Osteoblast (primary cell): ENCODE measurements around the gene RUBCN. TPM values are rescaled to one million over a fixed set of nuclear protein-coding genes. Genes with fewer than 3 reads are reported as not detected.

ENCODE experiments used
- DNase-seq: peaks from one replicate; pipeline ENCODE4 v3.0.0; 2011; ENCODE audit warnings: low spot score, mixed read lengths; ENCODE audit not compliant: insufficient read length; ENCODE audit errors: missing footprints
- H2AFZ ChIP-seq: 2 replicates; pipeline ENCODE4 v1.6.0; 2011; ENCODE audit warnings: mild to moderate bottlenecking, low read length
- H3K27ac ChIP-seq: 2 replicates; pipeline ENCODE4 v1.5.1; 2011; ENCODE audit warnings: mild to moderate bottlenecking, low read depth, low read length, moderate library complexity
- H3K27me3 ChIP-seq: 2 replicates; pipeline ENCODE4 v1.6.0; 2012; ENCODE audit warnings: mild to moderate bottlenecking, control low read depth, inconsistent platforms, low read length, moderate library complexity; ENCODE audit not compliant: insufficient read depth
- H3K36me3 ChIP-seq: 2 replicates; pipeline ENCODE4 v1.5.1; 2011; ENCODE audit warnings: mild to moderate bottlenecking, low read length, control low read depth, moderate library complexity; ENCODE audit not compliant: insufficient read depth
- H3K4me1 ChIP-seq: 2 replicates; pipeline ENCODE4 v1.5.1; 2011; ENCODE audit warnings: mild to moderate bottlenecking, low read length, control low read depth, moderate library complexity; ENCODE audit not compliant: insufficient read depth
- H3K4me2 ChIP-seq: 2 replicates; pipeline ENCODE4 v1.6.0; 2011; ENCODE audit warnings: mild to moderate bottlenecking, low read length; ENCODE audit not compliant: insufficient read depth
- H3K4me3 ChIP-seq: fragments of 200-600 bp; sonication (generic); 3 replicates; pipeline ENCODE4 v1.5.1; 2012; ENCODE audit warnings: mild to moderate bottlenecking, low read length, inconsistent platforms; ENCODE audit not compliant: insufficient read depth
- H3K79me2 ChIP-seq: 2 replicates; pipeline ENCODE4 v1.6.0; 2012; ENCODE audit warnings: mild to moderate bottlenecking, low read length, control low read depth, inconsistent platforms; ENCODE audit not compliant: insufficient read depth
- H3K9me3 ChIP-seq: 2 replicates; pipeline ENCODE4 v1.5.1; 2011; ENCODE audit warnings: low read depth, low read length, control low read depth
- H4K20me1 ChIP-seq: 2 replicates; pipeline ENCODE4 v1.6.0; 2012; ENCODE audit warnings: mild to moderate bottlenecking, low read length, control low read depth; ENCODE audit not compliant: insufficient read depth
- total RNA-seq: library from RNA; depleted of rRNA; stranded (reverse); fragments of >200 nt; gene quantifications from 2 replicates; pipeline ENCODE4 v1.2.3, GENCODE V29; 2012
- TF ChIP-seq, protein P1 (sequence below): IDR thresholded peaks from 2 replicates; pipeline ENCODE4 v1.5.1; 2011; ENCODE audit warnings: mild to moderate bottlenecking, low read depth, low read length, moderate library complexity; ENCODE audit errors: extremely low read depth

Gene RUBCN
- 19.7 and 23.2 TPM in 2 replicates for total RNA-seq

DNA sequence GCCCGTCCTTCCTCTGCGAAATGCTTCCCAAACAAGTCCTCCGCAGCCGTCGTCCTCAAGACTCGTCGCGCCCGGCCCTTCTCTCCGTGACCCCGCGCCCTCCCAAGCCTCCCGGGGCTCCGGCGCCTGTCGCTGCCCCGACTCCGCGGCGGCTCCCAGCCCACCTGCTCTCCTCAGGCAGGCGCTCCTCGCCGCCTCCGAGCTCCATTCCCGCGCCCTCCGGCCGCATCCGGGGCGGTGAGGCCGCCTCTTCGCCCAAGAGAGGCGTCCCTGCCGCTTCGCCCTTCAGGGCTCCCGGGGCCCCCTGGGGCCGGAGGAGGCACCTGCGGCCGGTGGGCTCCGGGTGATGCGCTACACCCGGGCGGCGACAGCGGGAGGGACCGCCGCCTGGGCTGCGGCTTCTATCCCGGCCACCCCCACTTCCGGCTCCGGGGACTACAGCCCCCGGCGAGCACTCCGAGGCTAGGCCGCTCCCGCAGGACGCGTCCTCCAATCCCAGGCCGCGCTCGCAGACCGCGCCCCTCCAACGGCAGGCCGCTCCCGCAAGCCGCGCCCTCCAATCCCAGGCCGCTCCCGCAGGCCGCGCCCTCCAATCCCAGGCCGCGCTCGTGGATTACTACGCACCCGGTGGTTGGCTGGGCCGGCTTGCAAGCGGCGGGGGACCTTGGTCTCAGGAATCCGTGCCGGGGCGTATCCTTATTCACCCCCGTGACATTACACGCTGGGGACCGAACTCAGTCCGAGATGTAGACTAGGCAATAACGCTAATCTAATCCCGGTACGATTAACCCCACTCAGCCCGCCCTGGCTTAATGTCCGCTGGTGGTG lies at the start of gene RUBCN:
TSS of gene RUBCN (minus strand) at position 414 of the 828 bp plus-strand sequence. CDS start at position 229, 185 bp downstream.
- H3K4me3 ChIP-seq: peak within 1 kb of the TSS; percentile 91
- no peaks in the 10 kb centered on the region for H3K9me3 ChIP-seq
- H3K36me3 ChIP-seq: no peaks in the 10 kb centered on the region
- no peaks in the 10 kb centered on the region for H4K20me1 ChIP-seq
- H3K79me2 ChIP-seq: peaks cover 40% of the 10 kb centered on the region
- H3K4me1 ChIP-seq: peaks cover 14% of the 10 kb centered on the region
- DNase-seq: peak; percentile 99
- H3K27ac ChIP-seq: peak within 1 kb of the TSS; percentile 58
- H2AFZ ChIP-seq: peak within 1 kb of the TSS; percentile 99
- TF ChIP-seq, protein P1, sequence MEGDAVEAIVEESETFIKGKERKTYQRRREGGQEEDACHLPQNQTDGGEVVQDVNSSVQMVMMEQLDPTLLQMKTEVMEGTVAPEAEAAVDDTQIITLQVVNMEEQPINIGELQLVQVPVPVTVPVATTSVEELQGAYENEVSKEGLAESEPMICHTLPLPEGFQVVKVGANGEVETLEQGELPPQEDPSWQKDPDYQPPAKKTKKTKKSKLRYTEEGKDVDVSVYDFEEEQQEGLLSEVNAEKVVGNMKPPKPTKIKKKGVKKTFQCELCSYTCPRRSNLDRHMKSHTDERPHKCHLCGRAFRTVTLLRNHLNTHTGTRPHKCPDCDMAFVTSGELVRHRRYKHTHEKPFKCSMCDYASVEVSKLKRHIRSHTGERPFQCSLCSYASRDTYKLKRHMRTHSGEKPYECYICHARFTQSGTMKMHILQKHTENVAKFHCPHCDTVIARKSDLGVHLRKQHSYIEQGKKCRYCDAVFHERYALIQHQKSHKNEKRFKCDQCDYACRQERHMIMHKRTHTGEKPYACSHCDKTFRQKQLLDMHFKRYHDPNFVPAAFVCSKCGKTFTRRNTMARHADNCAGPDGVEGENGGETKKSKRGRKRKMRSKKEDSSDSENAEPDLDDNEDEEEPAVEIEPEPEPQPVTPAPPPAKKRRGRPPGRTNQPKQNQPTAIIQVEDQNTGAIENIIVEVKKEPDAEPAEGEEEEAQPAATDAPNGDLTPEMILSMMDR: no peak
- H3K4me2 ChIP-seq: peak within 1 kb of the TSS; percentile 95
- no peaks in the 10 kb centered on the region for H3K27me3 ChIP-seq

DNA sequence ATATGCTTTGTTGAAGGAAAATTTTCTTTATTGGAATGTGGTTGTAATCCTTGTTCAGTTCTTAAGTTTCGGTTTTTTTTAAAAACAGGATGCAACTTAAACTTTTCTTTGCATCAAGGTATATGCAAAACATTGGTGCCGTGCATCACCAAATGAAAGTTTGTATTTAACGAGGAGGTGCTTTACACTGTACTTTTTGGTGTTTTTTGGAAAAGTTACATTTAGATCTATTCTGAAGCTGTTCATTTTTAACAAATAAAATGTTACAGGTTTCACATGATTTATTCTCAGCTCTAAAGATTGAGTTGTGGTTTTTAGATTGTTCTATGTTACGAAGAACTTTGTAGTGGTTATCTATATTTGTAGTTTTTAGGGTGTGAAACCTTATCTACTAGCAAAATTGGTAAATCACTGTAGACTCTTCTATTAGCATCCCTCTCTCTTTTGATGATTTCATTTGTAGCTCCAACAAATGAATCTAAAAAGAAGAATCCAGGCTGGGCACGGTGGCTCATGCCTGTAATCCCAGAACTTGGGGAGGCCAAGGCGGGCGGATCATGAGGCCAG lies 47.4 kb upstream of the RUBCN start:
- no peak overlapping the region for H3K4me2 ChIP-seq

DNA sequence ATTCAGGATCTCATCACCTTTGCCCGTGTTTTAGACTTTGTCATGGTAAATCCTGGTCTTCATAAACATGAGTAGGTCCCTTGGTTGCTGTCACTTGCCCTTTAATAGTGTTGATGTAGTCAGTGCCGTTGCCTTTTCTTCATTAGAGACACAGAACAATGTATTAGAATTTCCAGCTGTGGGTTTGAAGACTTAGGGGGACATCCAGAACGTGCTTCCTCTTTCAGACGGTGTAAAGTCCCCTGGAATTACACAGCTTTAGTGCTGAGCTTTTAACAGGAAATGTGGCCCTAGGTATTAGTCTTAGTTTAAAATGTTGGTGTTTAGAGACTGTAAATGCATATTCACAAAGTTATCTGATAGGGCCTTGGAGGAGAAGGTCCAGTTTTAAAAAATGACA lies 45.5 kb upstream of the RUBCN start:
- no peak overlapping the region for H3K4me3 ChIP-seq
- H3K4me2 ChIP-seq: no peak overlapping the region
- no peak for DNase-seq
- H2AFZ ChIP-seq: no peak overlapping the region
- TF ChIP-seq, protein P1: no peak
- H3K36me3 ChIP-seq: peaks cover 49% of the 10 kb centered on the region
- H3K27ac ChIP-seq: no peak overlapping the region
- no peaks in the 10 kb centered on the region for H3K79me2 ChIP-seq
- H3K9me3 ChIP-seq: no peaks in the 10 kb centered on the region
- no peaks in the 10 kb centered on the region for H3K27me3 ChIP-seq
- H4K20me1 ChIP-seq: peaks cover 2% of the 10 kb centered on the region
- H3K4me1 ChIP-seq: no peaks in the 10 kb centered on the region

More for the DNA sequence above, 47.4 kb upstream of the RUBCN start:
- no peak for DNase-seq
- Histone ChIP-seq H2AFZ (no peak overlapping the region), H3K4me1 (no peaks in the 10 kb centered on the region), H3K27ac (no peak overlapping the region), H4K20me1 (peaks cover 2% of the 10 kb centered on the region), H3K27me3 (no peaks in the 10 kb centered on the region), H3K4me3 (no peak overlapping the region), H3K9me3 (no peaks in the 10 kb centered on the region), H3K79me2 (no peaks in the 10 kb centered on the region), H3K36me3 (peaks cover 39% of the 10 kb centered on the region)
- TF ChIP-seq, protein P1: no peak

DNA sequence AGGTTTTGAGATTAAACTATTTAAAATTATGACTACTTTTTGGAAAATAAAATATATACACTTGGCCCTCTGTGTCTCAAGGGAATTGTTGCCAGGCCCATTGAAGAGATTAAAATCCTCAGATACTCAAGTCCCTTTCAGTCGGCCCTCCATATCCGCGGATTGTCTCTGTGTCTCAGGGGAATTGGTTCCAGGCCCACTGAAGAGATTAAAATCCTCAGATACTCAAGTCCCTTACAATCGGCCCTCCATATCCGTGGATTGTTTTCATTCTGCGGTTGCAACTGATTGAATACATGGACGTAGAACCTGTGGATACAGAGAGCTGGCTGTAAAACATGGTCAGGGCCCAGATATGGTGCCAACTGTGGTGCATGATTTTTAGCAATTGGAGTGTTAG lies 38.6 kb upstream of the RUBCN start:
- Histone ChIP-seq H4K20me1 (peaks cover 2% of the 10 kb centered on the region), H3K36me3 (peaks cover 77% of the 10 kb centered on the region), H3K9me3 (no peaks in the 10 kb centered on the region), H3K79me2 (no peaks in the 10 kb centered on the region), H3K4me3 (no peak overlapping the region), H3K4me2 (no peak overlapping the region), H3K27me3 (no peaks in the 10 kb centered on the region), H2AFZ (no peak overlapping the region), H3K4me1 (no peaks in the 10 kb centered on the region), H3K27ac (no peak overlapping the region)
- peak; percentile 39 for DNase-seq
- TF ChIP-seq, protein P1: no peak
